Liver (tissue), 9 donors: ENCODE measurements around the gene DUSP8. TPM values are rescaled to one million over a fixed set of nuclear protein-coding genes. Genes with fewer than 3 reads are reported as not detected.

Experiments used
- DNase-seq: peaks from one replicate; pipeline ENCODE4 v3.0.0-alpha.2; 2017; ENCODE audit warnings: low spot score
- H3K27ac ChIP-seq, 2 donors: one replicate each; pipeline ENCODE4 v1.7.0; 2013; ENCODE audit warnings: inconsistent platforms in 2 of 2, low read length in 2 of 2, control low read depth in 1 of 2, low read depth in 1 of 2, mild to moderate bottlenecking in 1 of 2
- H3K27me3 ChIP-seq, 4 donors: one replicate each; pipeline versions ENCODE4 v1.6.1 to v1.7.0; 2013; ENCODE audit warnings: low read length in 3 of 4, inconsistent platforms in 1 of 4, mild to moderate bottlenecking in 1 of 4, moderate library complexity in 1 of 4; ENCODE audit not compliant: control insufficient read depth in 4 of 4, insufficient read depth in 4 of 4
- H3K36me3 ChIP-seq, 4 donors: one replicate each; pipeline versions ENCODE4 v1.6.1 to v1.7.0; 2013; ENCODE audit warnings: low read length in 3 of 4, mild to moderate bottlenecking in 3 of 4, low read depth in 1 of 4, moderate library complexity in 1 of 4; ENCODE audit not compliant: control insufficient read depth in 4 of 4, insufficient read depth in 3 of 4
- H3K4me1 ChIP-seq, 4 donors: one replicate each; pipeline versions ENCODE4 v1.6.1 to v1.7.0; 2013; ENCODE audit warnings: low read length in 3 of 4, mild to moderate bottlenecking in 3 of 4, moderate library complexity in 1 of 4; ENCODE audit not compliant: control insufficient read depth in 4 of 4, insufficient read depth in 4 of 4
- H3K4me3 ChIP-seq, 3 donors: one replicate each; pipeline versions ENCODE4 v1.6.1 to v1.7.0; 2013; ENCODE audit warnings: low read length in 3 of 3, control low read depth in 1 of 3, low read depth in 1 of 3, mild to moderate bottlenecking in 1 of 3
- H3K9ac ChIP-seq, 2 donors: one replicate each; pipeline ENCODE4 v1.7.0; 2013; ENCODE audit warnings: low read length in 2 of 2, mild to moderate bottlenecking in 2 of 2, moderate library complexity in 2 of 2, control low read depth in 1 of 2, low read depth in 1 of 2
- H3K9me3 ChIP-seq, 4 donors: one replicate each; pipeline versions ENCODE4 v1.6.1 to v1.7.0; 2013; ENCODE audit warnings: low read length in 3 of 4; ENCODE audit not compliant: control insufficient read depth in 4 of 4
- EGR1 ChIP-seq, 2 donors: IDR thresholded peaks; 2 replicates each; pipeline ENCODE4 v1.6.1; 2016 to 2018; ENCODE audit warnings: antibody characterized with exemption in 2 of 2, low read depth in 2 of 2
- FOXA1 ChIP-seq: IDR thresholded peaks from 2 replicates; pipeline ENCODE4 v1.6.1; 2016; ENCODE audit warnings: antibody characterized with exemption
- FOXA2 ChIP-seq: IDR thresholded peaks from 2 replicates; pipeline ENCODE4 v1.6.1; 2016; ENCODE audit warnings: antibody characterized with exemption
- GABPA ChIP-seq, 2 donors: IDR thresholded peaks in 1 of 2; conservative IDR thresholded peaks in 1 of 2; 2 replicates each; pipeline ENCODE4 v1.6.1; 2016; ENCODE audit warnings: antibody characterized with exemption in 2 of 2, mild to moderate bottlenecking in 1 of 2, moderate library complexity in 1 of 2
- HNF4A ChIP-seq, 2 donors: conservative IDR thresholded peaks; 2 replicates each; pipeline ENCODE4 v1.6.1; 2016; ENCODE audit warnings: antibody characterized with exemption in 2 of 2, mild to moderate bottlenecking in 2 of 2
- HNF4G ChIP-seq: IDR thresholded peaks from 2 replicates; pipeline ENCODE4 v1.6.1; 2016; ENCODE audit warnings: antibody characterized with exemption
- JUND ChIP-seq, 2 donors: IDR thresholded peaks; 2 replicates each; pipeline ENCODE4 v1.6.1; 2016; ENCODE audit warnings: antibody characterized with exemption in 2 of 2
- NR2F2 ChIP-seq: IDR thresholded peaks from 2 replicates; pipeline ENCODE4 v1.6.1; 2016; ENCODE audit warnings: antibody characterized with exemption
- RAD21 ChIP-seq, 2 donors: IDR thresholded peaks; 2 replicates each; pipeline ENCODE4 v1.6.1; 2016; ENCODE audit warnings: antibody characterized with exemption in 2 of 2, mild to moderate bottlenecking in 2 of 2
- RXRA ChIP-seq, 2 donors: IDR thresholded peaks; 2 replicates each; pipeline ENCODE4 v1.6.1; 2017 to 2018; ENCODE audit warnings: antibody characterized with exemption in 2 of 2, mild to moderate bottlenecking in 1 of 2
- SP1 ChIP-seq: IDR thresholded peaks from 2 replicates; pipeline ENCODE4 v1.6.1; 2018; ENCODE audit warnings: antibody characterized with exemption, mild to moderate bottlenecking
- TAF1 ChIP-seq: conservative IDR thresholded peaks from 2 replicates; pipeline ENCODE4 v1.6.1; 2016; ENCODE audit warnings: antibody characterized with exemption, mild to moderate bottlenecking
- YY1 ChIP-seq: IDR thresholded peaks from 2 replicates; pipeline ENCODE4 v1.6.1; 2016; ENCODE audit warnings: antibody characterized with exemption, mild to moderate bottlenecking
- WGBS: extraction: QIAGEN DNeasy Blood & Tissue Kit; methylation state at CpG from one replicate; pipeline ENCODE4 v1.1.7; 2013; 5-methylcytosine and 5-hydroxymethylcytosine counted together
- polyA plus RNA-seq, 2 donors: library from polyadenylated mRNA; stranded (reverse) in 1 of 2; unstranded in 1 of 2; fragments of 200-250 nt in 1 of 2; fragments of >200 nt in 1 of 2; fragmentation: Nextera tagmentation in 1 of 2; extraction: Ambion mirVana in 1 of 2; gene quantifications; one replicate each; pipeline versions ENCODE4 v1.2.1 to v1.2.3, GENCODE V29; 2013 to 2015
- total RNA-seq, 2 donors: library from RNA; depleted of rRNA; stranded (reverse); fragments of >200 nt; gene quantifications; one replicate each; pipeline ENCODE4 v1.2.3, GENCODE V29; 2014
- TF ChIP-seq, protein P1 (sequence below): IDR thresholded peaks from 2 replicates; pipeline ENCODE4 v1.6.1; 2016; ENCODE audit warnings: antibody characterized with exemption
- TF ChIP-seq, protein P2 (sequence below): fragments of 150-350 bp; IDR thresholded peaks from 2 replicates; pipeline ENCODE4 v1.5.1; 2017; ENCODE audit warnings: improper control_type of control experiment, low read depth, low read length; ENCODE audit not compliant: missing input control
- TF ChIP-seq, protein P3 (sequence below): IDR thresholded peaks from 2 replicates; pipeline ENCODE4 v1.6.1; 2016; ENCODE audit warnings: antibody characterized with exemption, mild to moderate bottlenecking
- TF ChIP-seq, protein P4 (sequence below): IDR thresholded peaks from 2 replicates; pipeline ENCODE4 v1.6.1; 2016; ENCODE audit warnings: antibody characterized with exemption
- TF ChIP-seq, protein P5 (sequence below): IDR thresholded peaks from 2 replicates; pipeline ENCODE4 v1.6.1; 2016; ENCODE audit warnings: antibody characterized with exemption
- donor health status: healthy.
- donor health status: healthy.
- donor health status: healthy.
- donor health status: healthy.
- donor health status: healthy.

DUSP8 gene
- total and polyA plus RNA-seq, 4 donors, result 0.06 to 0.33 (median 0.21) TPM

DNA sequence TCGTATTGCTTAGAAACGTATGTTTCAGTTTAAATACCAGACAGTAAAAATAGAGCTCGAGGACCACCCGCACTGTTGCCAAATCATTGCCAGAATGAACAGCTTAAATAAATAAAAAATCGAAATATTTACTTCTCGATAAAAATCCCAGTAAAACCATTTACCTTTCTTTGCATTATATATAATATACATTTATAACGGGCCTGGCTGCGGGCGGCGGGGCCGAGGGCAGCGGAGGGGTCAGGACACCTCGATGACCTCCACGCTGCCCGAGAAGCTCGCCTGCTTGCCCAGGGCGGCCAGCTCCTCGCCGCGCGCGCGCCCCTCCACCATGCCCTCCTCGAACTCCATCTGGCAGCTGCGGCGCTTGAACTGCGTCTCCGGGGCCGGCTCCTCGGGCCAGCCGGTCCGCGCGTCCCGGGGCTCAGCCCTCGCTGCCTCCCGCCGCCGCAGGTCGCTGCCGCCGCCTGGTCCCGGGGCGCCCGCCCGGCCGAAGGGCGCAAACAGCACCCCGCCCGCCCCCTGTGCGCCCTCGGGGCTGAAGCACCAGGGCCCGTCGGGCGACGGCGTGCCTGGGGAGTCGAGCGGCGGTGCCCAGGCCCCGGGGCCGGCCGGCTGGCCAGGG lies 15.7 kb downstream of the DUSP8 start:
- 55% methylated on average over 63 of the region's 63 CpGs for WGBS
- DNase-seq, result no peak

More for the DNA sequence above, 15.7 kb downstream of the DUSP8 start:
- H3K36me3 ChIP-seq, result no peaks in the 10 kb centered on the region
- no peak overlapping the region for H3K9ac ChIP-seq
- no peak overlapping the region for H3K27ac ChIP-seq
- no peak for TF ChIP-seq HNF4A (conservative IDR thresholded peaks at IDR 0.05)
- TF ChIP-seq SP1, result no peak
- TF ChIP-seq, protein P1, sequence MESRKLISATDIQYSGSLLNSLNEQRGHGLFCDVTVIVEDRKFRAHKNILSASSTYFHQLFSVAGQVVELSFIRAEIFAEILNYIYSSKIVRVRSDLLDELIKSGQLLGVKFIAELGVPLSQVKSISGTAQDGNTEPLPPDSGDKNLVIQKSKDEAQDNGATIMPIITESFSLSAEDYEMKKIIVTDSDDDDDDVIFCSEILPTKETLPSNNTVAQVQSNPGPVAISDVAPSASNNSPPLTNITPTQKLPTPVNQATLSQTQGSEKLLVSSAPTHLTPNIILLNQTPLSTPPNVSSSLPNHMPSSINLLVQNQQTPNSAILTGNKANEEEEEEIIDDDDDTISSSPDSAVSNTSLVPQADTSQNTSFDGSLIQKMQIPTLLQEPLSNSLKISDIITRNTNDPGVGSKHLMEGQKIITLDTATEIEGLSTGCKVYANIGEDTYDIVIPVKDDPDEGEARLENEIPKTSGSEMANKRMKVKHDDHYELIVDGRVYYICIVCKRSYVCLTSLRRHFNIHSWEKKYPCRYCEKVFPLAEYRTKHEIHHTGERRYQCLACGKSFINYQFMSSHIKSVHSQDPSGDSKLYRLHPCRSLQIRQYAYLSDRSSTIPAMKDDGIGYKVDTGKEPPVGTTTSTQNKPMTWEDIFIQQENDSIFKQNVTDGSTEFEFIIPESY, result no peak
- no peak for TF ChIP-seq NR2F2
- TF ChIP-seq YY1, result no peak
- no peak for TF ChIP-seq FOXA1
- TF ChIP-seq TAF1, result no peak
- TF ChIP-seq RXRA (IDR thresholded peaks at IDR 0.05), result no peak
- no peak for TF ChIP-seq EGR1 (IDR thresholded peaks at IDR 0.05; ENCODE audit: low read depth in 2 of 2)
- no peak for TF ChIP-seq GABPA (IDR thresholded peaks at IDR 0.05 in 1 of 2, conservative IDR thresholded peaks at IDR 0.05 in 1 of 2)
- TF ChIP-seq, protein P2, sequence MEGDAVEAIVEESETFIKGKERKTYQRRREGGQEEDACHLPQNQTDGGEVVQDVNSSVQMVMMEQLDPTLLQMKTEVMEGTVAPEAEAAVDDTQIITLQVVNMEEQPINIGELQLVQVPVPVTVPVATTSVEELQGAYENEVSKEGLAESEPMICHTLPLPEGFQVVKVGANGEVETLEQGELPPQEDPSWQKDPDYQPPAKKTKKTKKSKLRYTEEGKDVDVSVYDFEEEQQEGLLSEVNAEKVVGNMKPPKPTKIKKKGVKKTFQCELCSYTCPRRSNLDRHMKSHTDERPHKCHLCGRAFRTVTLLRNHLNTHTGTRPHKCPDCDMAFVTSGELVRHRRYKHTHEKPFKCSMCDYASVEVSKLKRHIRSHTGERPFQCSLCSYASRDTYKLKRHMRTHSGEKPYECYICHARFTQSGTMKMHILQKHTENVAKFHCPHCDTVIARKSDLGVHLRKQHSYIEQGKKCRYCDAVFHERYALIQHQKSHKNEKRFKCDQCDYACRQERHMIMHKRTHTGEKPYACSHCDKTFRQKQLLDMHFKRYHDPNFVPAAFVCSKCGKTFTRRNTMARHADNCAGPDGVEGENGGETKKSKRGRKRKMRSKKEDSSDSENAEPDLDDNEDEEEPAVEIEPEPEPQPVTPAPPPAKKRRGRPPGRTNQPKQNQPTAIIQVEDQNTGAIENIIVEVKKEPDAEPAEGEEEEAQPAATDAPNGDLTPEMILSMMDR, result no peak
- TF ChIP-seq, protein P3, sequence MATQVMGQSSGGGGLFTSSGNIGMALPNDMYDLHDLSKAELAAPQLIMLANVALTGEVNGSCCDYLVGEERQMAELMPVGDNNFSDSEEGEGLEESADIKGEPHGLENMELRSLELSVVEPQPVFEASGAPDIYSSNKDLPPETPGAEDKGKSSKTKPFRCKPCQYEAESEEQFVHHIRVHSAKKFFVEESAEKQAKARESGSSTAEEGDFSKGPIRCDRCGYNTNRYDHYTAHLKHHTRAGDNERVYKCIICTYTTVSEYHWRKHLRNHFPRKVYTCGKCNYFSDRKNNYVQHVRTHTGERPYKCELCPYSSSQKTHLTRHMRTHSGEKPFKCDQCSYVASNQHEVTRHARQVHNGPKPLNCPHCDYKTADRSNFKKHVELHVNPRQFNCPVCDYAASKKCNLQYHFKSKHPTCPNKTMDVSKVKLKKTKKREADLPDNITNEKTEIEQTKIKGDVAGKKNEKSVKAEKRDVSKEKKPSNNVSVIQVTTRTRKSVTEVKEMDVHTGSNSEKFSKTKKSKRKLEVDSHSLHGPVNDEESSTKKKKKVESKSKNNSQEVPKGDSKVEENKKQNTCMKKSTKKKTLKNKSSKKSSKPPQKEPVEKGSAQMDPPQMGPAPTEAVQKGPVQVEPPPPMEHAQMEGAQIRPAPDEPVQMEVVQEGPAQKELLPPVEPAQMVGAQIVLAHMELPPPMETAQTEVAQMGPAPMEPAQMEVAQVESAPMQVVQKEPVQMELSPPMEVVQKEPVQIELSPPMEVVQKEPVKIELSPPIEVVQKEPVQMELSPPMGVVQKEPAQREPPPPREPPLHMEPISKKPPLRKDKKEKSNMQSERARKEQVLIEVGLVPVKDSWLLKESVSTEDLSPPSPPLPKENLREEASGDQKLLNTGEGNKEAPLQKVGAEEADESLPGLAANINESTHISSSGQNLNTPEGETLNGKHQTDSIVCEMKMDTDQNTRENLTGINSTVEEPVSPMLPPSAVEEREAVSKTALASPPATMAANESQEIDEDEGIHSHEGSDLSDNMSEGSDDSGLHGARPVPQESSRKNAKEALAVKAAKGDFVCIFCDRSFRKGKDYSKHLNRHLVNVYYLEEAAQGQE, result no peak
- no peak for TF ChIP-seq JUND (IDR thresholded peaks at IDR 0.05)
- TF ChIP-seq RAD21 (IDR thresholded peaks at IDR 0.05), result no peak
- TF ChIP-seq, protein P4, sequence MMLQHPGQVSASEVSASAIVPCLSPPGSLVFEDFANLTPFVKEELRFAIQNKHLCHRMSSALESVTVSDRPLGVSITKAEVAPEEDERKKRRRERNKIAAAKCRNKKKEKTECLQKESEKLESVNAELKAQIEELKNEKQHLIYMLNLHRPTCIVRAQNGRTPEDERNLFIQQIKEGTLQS, result no peak
- TF ChIP-seq FOXA2, result no peak
- TF ChIP-seq, protein P5, sequence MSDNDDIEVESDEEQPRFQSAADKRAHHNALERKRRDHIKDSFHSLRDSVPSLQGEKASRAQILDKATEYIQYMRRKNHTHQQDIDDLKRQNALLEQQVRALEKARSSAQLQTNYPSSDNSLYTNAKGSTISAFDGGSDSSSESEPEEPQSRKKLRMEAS, result no peak
- no peak for TF ChIP-seq HNF4G
- no peaks in the 10 kb centered on the region for H3K9me3 ChIP-seq
- H3K4me1 ChIP-seq, result peaks cover 3 to 23% (median 14%) of the 10 kb centered on the region in 4 donors
- H3K4me3 ChIP-seq, result no peak overlapping the region
- no peaks in the 10 kb centered on the region for H3K27me3 ChIP-seq
